ENCODE measurements around the gene GNAO1. TPM values are rescaled to one million over a fixed set of nuclear protein-coding genes. Genes with fewer than 3 reads are reported as not detected.

The GNAO1 gene
- total RNA-seq, 1 experiment from 2014 or later = not detected

GRCh38 chr16:56244612-56245011 is 53.3 kb downstream of the GNAO1 start:
- BruUV-seq (replicated peaks) = no TSS peak
- H3K27me3 Mint-ChIP-seq (ENCODE audit: unreplicated experiment) = peaks cover 53% of the 10 kb centered on the region
- DNase-seq = no peak
- CTCF ChIA-PET = no interaction called here
- H3K4me3 Mint-ChIP-seq (ENCODE audit: low read depth, unreplicated experiment) = no peak overlapping the region
- TF ChIP-seq CTCF (IDR thresholded peaks at IDR 0.05; ENCODE audit: unreplicated experiment) = no peak
- H3K4me1 Mint-ChIP-seq (ENCODE audit: low read depth, unreplicated experiment) = no peaks in the 10 kb centered on the region
- H3K27ac Mint-ChIP-seq (ENCODE audit: unreplicated experiment) = no peak overlapping the region
- intact Hi-C loops (cut with micrococcal nuclease; ENCODE audit: unreplicated experiment) = loop anchor here (5.0 kb wide), 1 partner anchor 73 kb away; no protein-coding TSS in a partner anchor
- H3K36me3 Mint-ChIP-seq (ENCODE audit: insufficient read depth, unreplicated experiment) = no peaks in the 10 kb centered on the region
- H3K9me3 Mint-ChIP-seq (ENCODE audit: low read depth, unreplicated experiment) = peaks cover 3% of the 10 kb centered on the region

GRCh38 chr16:56245197-56245596 is 53.9 kb downstream of the GNAO1 start:
- BruUV-seq (replicated peaks) = no TSS peak
- no peak overlapping the region for H3K27ac Mint-ChIP-seq (ENCODE audit: unreplicated experiment)
- DNase-seq = no peak
- no peaks in the 10 kb centered on the region for H3K4me1 Mint-ChIP-seq (ENCODE audit: low read depth, unreplicated experiment)
- CTCF ChIA-PET = no interaction called here
- H3K9me3 Mint-ChIP-seq (ENCODE audit: low read depth, unreplicated experiment) = peaks cover 3% of the 10 kb centered on the region
- H3K36me3 Mint-ChIP-seq (ENCODE audit: insufficient read depth, unreplicated experiment) = no peaks in the 10 kb centered on the region
- intact Hi-C loops (cut with micrococcal nuclease; ENCODE audit: unreplicated experiment) = loop anchor here (5.0 kb wide), 1 partner anchor 72 kb away; no protein-coding TSS in a partner anchor
- no peak overlapping the region for H3K4me3 Mint-ChIP-seq (ENCODE audit: low read depth, unreplicated experiment)
- peaks cover 56% of the 10 kb centered on the region for H3K27me3 Mint-ChIP-seq (ENCODE audit: unreplicated experiment)
- no peak for TF ChIP-seq CTCF (IDR thresholded peaks at IDR 0.05; ENCODE audit: unreplicated experiment)

- intact Hi-C loops (cut with micrococcal nuclease; ENCODE audit: unreplicated experiment) = loop anchor here (5.0 kb wide), 1 partner anchor 71 kb away; no protein-coding TSS in a partner anchor
- DNase-seq = no peak
- TF ChIP-seq CTCF (IDR thresholded peaks at IDR 0.05; ENCODE audit: unreplicated experiment) = no peak
- Mint-ChIP-seq H3K36me3 (ENCODE audit: insufficient read depth, unreplicated experiment) (no peaks in the 10 kb centered on the region), H3K27me3 (ENCODE audit: unreplicated experiment) (peaks cover 56% of the 10 kb centered on the region), H3K4me1 (ENCODE audit: low read depth, unreplicated experiment) (no peaks in the 10 kb centered on the region), H3K9me3 (ENCODE audit: low read depth, unreplicated experiment) (peaks cover 3% of the 10 kb centered on the region), H3K27ac (ENCODE audit: unreplicated experiment) (no peak overlapping the region), H3K4me3 (ENCODE audit: low read depth, unreplicated experiment) (no peak overlapping the region)
- CTCF ChIA-PET = no interaction called here
- BruUV-seq (replicated peaks) = no TSS peak
Measured at GRCh38 chr16:56246051-56246817, 54.9 kb downstream of the GNAO1 start.

- no peak overlapping the region for H3K4me3 Mint-ChIP-seq (ENCODE audit: low read depth, unreplicated experiment)
- BruUV-seq (replicated peaks) = no TSS peak
- H3K36me3 Mint-ChIP-seq (ENCODE audit: insufficient read depth, unreplicated experiment) = no peaks in the 10 kb centered on the region
- DNase-seq = no peak
- H3K4me1 Mint-ChIP-seq (ENCODE audit: low read depth, unreplicated experiment) = no peaks in the 10 kb centered on the region
- H3K27ac Mint-ChIP-seq (ENCODE audit: unreplicated experiment) = no peak overlapping the region
- intact Hi-C loops (cut with micrococcal nuclease; ENCODE audit: unreplicated experiment) = loop anchor here (5.0 kb wide), 1 partner anchor 70 kb away; no protein-coding TSS in a partner anchor
- H3K9me3 Mint-ChIP-seq (ENCODE audit: low read depth, unreplicated experiment) = peaks cover 3% of the 10 kb centered on the region
- TF ChIP-seq CTCF (IDR thresholded peaks at IDR 0.05; ENCODE audit: unreplicated experiment) = no peak
- CTCF ChIA-PET = interaction anchor here (0.6 kb wide), 1 partner anchor 16 kb away, joined by 3 read pairs; no protein-coding TSS in a partner anchor
- peaks cover 54% of the 10 kb centered on the region for H3K27me3 Mint-ChIP-seq (ENCODE audit: unreplicated experiment)
Measured at GRCh38 chr16:56247018-56247417, 55.7 kb downstream of the GNAO1 start.
